ENCODE measurements around the gene IKZF1. TPM values are rescaled to one million over a fixed set of nuclear protein-coding genes. Genes with fewer than 3 reads are reported as not detected.
A peak's percentile ranks its signal among the peaks of the same experiment; 100 is the strongest.

Gene IKZF1
- total RNA-seq, 4 donors from 2014 or later, result 25.3 to 108 (median 31.7) TPM

DNA sequence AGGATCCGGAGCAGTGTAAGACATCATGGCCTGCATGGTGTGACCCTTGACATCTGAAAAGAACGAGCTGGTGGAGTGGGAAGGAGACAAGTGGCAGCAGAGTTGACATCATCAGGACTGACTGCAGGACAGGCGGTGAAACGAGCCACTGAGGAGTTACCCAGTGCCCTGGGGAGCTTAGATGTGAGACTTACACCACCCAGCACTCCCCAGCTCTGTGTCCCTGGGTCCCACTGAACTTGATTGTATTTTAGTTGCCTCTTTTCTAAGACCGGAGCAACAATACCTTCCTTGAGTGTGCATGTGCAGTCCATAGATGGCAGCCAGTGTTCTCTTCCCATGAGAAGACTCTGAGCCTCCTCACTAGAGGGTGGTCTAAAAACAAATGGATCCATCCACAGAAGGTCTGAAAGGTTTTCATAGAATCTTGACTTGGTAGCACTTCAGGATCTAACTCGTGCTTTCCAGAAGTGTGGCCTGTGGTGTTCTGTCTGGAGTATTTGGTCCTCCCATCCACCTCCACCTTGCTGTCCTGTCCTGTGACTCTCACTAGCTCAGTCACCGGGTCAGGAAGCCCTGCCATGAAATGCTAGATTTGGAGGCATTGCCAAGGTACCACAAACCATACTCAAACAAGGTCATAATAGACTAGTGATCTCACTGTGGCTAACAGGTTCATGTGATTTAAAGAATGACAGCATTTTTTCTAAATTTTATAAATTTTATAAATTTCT is 59.0 kb downstream of the IKZF1 start:
- DNase-seq, result no peak
- Histone ChIP-seq H3K9me3 (no peaks in the 10 kb centered on the region), H3K27me3 (no peaks in the 10 kb centered on the region), H3K4me3 (no peak overlapping the region), H3K36me3 (no peaks in the 10 kb centered on the region), H3K27ac (peak overlapping the region; percentile 50 to 76 (median 72)), H3K4me1 (peaks cover 0 to 9% (median 0%) of the 10 kb centered on the region in 4 donors)
- no peak for TF ChIP-seq POLR2A (IDR thresholded peaks at IDR 0.05)
- TF ChIP-seq, protein P1, sequence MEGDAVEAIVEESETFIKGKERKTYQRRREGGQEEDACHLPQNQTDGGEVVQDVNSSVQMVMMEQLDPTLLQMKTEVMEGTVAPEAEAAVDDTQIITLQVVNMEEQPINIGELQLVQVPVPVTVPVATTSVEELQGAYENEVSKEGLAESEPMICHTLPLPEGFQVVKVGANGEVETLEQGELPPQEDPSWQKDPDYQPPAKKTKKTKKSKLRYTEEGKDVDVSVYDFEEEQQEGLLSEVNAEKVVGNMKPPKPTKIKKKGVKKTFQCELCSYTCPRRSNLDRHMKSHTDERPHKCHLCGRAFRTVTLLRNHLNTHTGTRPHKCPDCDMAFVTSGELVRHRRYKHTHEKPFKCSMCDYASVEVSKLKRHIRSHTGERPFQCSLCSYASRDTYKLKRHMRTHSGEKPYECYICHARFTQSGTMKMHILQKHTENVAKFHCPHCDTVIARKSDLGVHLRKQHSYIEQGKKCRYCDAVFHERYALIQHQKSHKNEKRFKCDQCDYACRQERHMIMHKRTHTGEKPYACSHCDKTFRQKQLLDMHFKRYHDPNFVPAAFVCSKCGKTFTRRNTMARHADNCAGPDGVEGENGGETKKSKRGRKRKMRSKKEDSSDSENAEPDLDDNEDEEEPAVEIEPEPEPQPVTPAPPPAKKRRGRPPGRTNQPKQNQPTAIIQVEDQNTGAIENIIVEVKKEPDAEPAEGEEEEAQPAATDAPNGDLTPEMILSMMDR (IDR thresholded peaks at IDR 0.05), result no peak

DNA sequence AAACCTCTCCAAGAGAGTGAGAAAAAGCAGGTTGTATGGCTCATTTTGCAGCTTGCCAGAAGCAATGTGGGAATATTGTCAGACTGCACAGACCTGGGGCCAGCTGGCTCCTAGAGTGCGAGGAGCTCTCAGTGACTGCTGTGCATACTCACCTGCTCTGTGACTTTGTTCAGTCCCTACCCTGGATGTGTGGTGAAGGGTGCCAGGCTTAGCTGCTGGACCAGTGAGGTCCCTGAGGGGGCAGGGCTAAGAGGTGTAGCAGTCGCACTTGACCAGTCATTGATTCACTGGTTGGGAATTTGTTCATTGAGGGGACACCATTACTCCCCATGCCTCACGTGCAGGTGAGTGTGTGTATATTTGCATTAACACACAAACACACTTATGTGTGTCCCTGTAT is 60.1 kb downstream of the IKZF1 start:
- H3K4me1 ChIP-seq, result peaks cover 0 to 9% (median 0%) of the 10 kb centered on the region in 4 donors
- H3K9me3 ChIP-seq, result no peaks in the 10 kb centered on the region
- H3K27ac ChIP-seq, result peak overlapping the region in 2 of 4 donors; percentile 36 to 56
- no peak for DNase-seq
- no peaks in the 10 kb centered on the region for H3K36me3 ChIP-seq
- no peaks in the 10 kb centered on the region for H3K27me3 ChIP-seq
- H3K4me3 ChIP-seq, result no peak overlapping the region
- no peak for TF ChIP-seq POLR2A (IDR thresholded peaks at IDR 0.05)
- TF ChIP-seq, protein P1 (IDR thresholded peaks at IDR 0.05), result no peak

DNA sequence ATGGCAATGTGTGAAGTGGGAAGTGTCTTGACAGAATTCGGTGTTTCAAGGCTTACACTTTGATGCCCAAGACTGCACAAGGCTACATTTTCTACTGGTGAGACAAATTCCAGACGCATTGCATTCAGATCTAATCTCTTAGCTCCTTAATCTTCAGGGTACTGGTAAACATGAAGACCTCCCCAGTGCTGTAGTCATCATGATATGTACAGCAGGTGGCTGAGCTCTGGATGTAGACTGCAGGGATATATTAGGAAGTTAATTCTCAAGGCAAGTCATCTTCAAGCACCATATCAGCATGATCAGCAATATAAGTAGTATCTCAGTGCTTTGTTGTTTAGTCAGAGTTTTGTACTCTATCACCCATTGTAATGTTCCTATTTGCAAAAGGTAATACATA is 61.8 kb downstream of the IKZF1 start:
- H3K36me3 ChIP-seq, result no peaks in the 10 kb centered on the region
- no peak for DNase-seq
- H3K4me1 ChIP-seq, result peaks cover 0 to 9% (median 0%) of the 10 kb centered on the region in 4 donors
- H3K9me3 ChIP-seq, result no peaks in the 10 kb centered on the region
- H3K4me3 ChIP-seq, result no peak overlapping the region
- no peaks in the 10 kb centered on the region for H3K27me3 ChIP-seq
- TF ChIP-seq, protein P1 (IDR thresholded peaks at IDR 0.05), result no peak
- no peak for TF ChIP-seq POLR2A (IDR thresholded peaks at IDR 0.05)
- peak overlapping the region in 3 of 4 donors; percentile 9 to 59 (median 26) for H3K27ac ChIP-seq

DNA sequence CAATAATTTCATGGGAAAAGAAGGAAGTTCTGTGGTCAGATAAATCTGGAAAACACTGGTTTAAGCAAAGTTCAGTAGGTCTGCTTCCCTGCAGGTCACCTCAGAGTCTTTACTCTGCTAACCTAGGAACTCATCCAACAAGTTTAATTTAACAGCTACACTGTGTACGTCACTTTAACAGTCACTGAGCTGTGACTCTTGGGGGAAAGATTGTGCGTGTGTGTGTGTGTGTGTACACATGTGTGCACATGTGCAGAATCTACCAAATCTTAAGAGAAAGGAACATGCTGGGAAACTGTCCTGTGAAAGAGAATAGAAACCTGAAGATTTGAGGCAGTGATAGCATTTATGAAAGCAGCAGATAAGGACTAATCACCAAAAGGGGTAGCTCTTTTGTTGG is 62.6 kb downstream of the IKZF1 start:
- no peaks in the 10 kb centered on the region for H3K36me3 ChIP-seq
- DNase-seq, result no peak
- TF ChIP-seq POLR2A (IDR thresholded peaks at IDR 0.05), result no peak
- TF ChIP-seq, protein P1 (IDR thresholded peaks at IDR 0.05), result no peak

DNA sequence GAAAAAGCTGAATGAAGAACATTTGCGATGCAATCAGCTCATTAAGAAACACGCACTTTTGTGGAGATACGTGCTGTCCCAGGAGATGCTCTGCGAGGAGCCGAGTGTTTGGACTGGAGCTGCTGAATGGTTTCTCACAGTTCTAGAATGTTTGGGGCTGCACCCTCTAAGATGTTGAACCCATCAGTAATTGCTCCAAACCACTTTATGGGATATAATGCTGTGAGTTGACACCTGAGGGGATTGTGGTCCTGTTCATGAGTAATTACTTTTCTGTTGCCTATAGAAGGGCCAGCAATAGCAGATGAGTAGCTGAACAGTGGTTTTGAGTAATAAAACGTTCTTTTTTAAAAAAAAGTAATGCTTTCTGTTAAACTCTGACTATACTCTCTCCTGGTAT is 63.1 kb downstream of the IKZF1 start:
- Histone ChIP-seq H3K4me3 (no peak overlapping the region), H3K27me3 (no peaks in the 10 kb centered on the region), H3K27ac (peak overlapping the region; percentile 9 to 59 (median 19)), H3K9me3 (no peaks in the 10 kb centered on the region), H3K36me3 (no peaks in the 10 kb centered on the region), H3K4me1 (no peaks in the 10 kb centered on the region)
- TF ChIP-seq, protein P1 (IDR thresholded peaks at IDR 0.05), result no peak
- TF ChIP-seq POLR2A (IDR thresholded peaks at IDR 0.05), result no peak
- no peak for DNase-seq

More for the DNA sequence above, 62.6 kb downstream of the IKZF1 start:
- Histone ChIP-seq H3K27ac (peak overlapping the region in 3 of 4 donors; percentile 9 to 59 (median 26)), H3K27me3 (no peaks in the 10 kb centered on the region), H3K4me1 (peaks cover 0 to 4% (median 0%) of the 10 kb centered on the region in 4 donors), H3K9me3 (no peaks in the 10 kb centered on the region), H3K4me3 (no peak overlapping the region)
